PC-3 (cell line): Measurements from ENCODE around the gene OTOL1.

ENCODE experiments used
- EZH2 ChIP-seq: fragments of 300-600 bp; sonication (generic); IDR thresholded peaks from one replicate; pipeline ENCODE4 v1.6.1; 2017; ENCODE audit warnings: antibody characterized with exemption, mild to moderate bottlenecking, low read length; ENCODE audit not compliant: unreplicated experiment
- TF ChIP-seq, protein P1 (sequence below): fragments of 300-600 bp; sonication (generic); conservative IDR thresholded peaks from 2 replicates; pipeline ENCODE4 v1.5.1; 2017; ENCODE audit warnings: antibody characterized with exemption, low read depth, mild to moderate bottlenecking, low read length

DNA sequence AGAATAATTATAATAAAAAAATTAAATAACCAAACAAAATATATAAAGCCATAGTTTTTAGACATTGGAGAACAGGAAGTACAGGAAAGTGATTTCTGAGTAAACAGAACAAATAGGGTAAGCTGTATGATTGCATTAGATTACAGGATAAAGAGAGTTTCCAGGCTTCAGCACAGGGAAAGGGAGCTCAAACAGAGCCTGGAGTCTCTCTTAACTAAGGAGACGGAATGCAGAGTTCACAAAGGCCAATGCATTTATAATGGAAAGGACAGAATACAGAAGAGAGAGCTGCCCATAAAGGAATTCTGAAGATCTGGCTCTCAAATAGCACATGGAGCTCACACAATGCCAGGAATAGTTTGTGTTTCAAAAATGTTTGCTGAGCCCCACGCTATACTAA, 42.0 kb upstream of the OTOL1 start:
- TF ChIP-seq, protein P1, sequence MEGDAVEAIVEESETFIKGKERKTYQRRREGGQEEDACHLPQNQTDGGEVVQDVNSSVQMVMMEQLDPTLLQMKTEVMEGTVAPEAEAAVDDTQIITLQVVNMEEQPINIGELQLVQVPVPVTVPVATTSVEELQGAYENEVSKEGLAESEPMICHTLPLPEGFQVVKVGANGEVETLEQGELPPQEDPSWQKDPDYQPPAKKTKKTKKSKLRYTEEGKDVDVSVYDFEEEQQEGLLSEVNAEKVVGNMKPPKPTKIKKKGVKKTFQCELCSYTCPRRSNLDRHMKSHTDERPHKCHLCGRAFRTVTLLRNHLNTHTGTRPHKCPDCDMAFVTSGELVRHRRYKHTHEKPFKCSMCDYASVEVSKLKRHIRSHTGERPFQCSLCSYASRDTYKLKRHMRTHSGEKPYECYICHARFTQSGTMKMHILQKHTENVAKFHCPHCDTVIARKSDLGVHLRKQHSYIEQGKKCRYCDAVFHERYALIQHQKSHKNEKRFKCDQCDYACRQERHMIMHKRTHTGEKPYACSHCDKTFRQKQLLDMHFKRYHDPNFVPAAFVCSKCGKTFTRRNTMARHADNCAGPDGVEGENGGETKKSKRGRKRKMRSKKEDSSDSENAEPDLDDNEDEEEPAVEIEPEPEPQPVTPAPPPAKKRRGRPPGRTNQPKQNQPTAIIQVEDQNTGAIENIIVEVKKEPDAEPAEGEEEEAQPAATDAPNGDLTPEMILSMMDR, result no peak
- TF ChIP-seq EZH2, result no peak
